GM10266 (cell line): Measurements from ENCODE around the gene RCSD1.
"Not testable (repeated sequence)": the region's sequence is repeated elsewhere in the genome, so short reads cannot be mapped to it uniquely, and the experiment has no call there.

Experiments used
- DNase-seq: peaks from one replicate; pipeline ENCODE4 v3.0.0; 2012; ENCODE audit errors: extremely low spot score
- CTCF ChIP-seq: IDR thresholded peaks from 2 replicates; pipeline ENCODE4 v1.5.1; 2012; ENCODE audit warnings: mild to moderate bottlenecking, low read depth; ENCODE audit not compliant: control insufficient read depth, insufficient read depth; ENCODE audit errors: missing control alignments

RCSD1 gene

DNA sequence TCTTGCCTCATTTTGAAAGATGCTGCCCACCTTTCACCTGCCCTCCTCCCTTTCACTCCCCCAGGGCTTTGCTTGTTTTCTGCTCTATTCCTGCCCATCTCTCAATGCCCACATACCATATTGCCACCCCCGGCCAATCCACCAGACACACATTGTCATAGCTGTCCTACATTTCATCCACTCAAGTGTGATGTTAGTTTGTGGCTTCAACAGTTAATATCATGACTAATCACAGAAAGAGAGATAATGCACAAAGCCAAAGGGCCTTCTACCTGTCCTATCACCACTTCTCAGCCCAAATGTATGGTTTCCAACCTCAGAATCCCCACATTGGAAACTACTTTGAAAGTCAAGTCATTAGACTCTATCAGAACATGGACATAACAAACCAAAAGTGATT, 18.0 kb upstream of the RCSD1 start:
- TF ChIP-seq CTCF, result no peak
- no peak for DNase-seq

DNA sequence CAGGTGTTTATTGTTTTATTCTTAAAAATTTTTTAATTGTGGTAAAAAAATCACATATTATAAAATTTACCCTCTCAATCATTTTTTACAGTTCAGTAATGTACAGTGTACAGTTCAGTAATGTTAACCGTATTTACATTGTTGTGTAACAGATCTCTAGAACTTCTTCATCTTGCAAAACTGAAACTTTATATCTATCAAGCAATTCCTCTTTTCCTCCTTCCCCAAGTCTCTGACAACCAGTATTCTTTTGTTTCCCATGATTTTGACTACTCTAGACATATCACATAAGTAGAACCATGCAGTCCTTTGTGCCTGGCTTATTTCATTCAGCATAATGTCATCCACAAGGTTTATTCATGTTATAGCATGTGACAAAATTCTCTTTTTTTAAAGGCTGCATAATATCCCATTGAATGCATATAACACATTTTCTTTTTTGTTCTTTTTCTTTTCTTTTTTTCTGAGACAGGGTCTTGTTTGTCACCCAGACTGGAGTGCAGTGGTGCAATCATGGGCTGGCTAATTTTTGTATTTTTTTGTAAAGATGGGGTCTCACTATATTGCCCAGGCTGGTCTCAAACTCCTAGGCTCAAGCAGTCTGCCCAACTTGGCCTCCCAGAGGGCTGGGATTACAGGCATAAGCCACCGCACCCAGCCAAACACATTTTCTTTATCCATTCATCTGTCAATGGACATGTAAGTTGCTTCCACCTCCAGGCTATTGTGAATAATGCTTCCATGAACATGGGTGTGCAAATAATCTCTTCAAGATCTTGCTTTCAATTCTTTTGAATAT, 17.2 kb upstream of the RCSD1 start:
- no peak for DNase-seq
- TF ChIP-seq CTCF, result no peak

- DNase-seq, result not testable (repeated sequence)
Measured at GRCh38 chr1:167613984-167614383, 16.0 kb upstream of the RCSD1 start.

- DNase-seq, result no peak
- TF ChIP-seq CTCF, result no peak
Measured at GRCh38 chr1:167614851-167615250, 15.2 kb upstream of the RCSD1 start.

DNA sequence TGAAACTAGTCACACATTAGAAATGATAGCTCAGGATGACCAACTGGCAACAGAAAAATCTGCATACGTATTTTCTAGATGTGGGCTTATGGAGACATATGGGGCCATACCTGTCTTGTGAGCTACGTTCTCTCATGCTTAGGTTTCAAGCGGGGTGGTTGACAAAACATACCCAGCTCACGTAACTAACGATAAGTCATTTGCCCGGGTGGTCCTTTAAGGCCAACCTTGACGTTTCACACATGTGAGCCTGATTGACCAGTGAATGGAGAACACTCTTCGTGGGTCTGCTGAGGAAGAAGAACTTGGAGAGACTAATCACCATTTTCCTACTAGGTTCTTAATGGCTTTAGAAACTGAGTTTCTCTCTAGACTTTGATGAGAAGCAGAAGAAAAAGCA, 13.5 kb upstream of the RCSD1 start:
- TF ChIP-seq CTCF, result no peak
- no peak for DNase-seq

GRCh38 chr1:167617153-167618147, 12.6 kb upstream of the RCSD1 start:
- DNase-seq, result no peak
- TF ChIP-seq CTCF, result no peak

DNA sequence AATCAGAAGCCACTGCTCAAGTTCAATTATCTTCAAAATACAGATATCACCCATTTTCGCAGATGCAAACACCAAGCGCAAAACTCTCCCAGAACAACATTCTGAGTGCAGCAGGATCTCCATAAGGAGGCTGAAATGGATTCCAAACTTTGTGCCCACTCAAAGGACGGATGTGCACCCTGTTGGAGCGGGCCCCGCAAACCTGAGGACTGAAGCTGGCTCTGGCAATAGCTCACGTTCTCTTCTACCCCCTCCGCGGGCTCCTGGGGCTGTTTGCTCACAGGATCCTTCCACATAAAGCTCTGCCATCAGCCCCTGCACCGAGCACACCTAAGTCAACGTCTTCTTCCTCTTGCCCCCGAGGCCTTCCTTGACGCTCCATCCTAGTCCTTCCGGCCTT, 11.7 kb upstream of the RCSD1 start:
- no peak for TF ChIP-seq CTCF
- no peak for DNase-seq
